K562 (cell line): ENCODE measurements around the gene CILP. TPM values are rescaled to one million over a fixed set of nuclear protein-coding genes. Genes with fewer than 3 reads are reported as not detected.

Experiments used
- ATAC-seq: fragments of 200-7000 bp; cut with Tn5 transposase; 3 replicates; pipeline ENCODE4 v1.9.1; 2020; ENCODE audit warnings: moderate library complexity
- BruUV-seq: library from RNA; stranded (reverse); fragments of 400-500 nt; replicated peaks from 2 replicates; lab custom pipeline; 2021; lab: Mats Ljungman, UMichigan
- CTCF ChIA-PET: fragments of 300-600 bp; formaldehyde crosslinking; extraction: SDS; loops from one replicate; lab custom pipeline; 2021; ENCODE audit warnings: low intra/inter-chr PET ratio; lab: Yijun Ruan, JAX
- POLR2A ChIA-PET: fragments of 300-600, 350-650 bp; sonication (Branson Sonifier 250); formaldehyde crosslinking; extraction: SDS; loops from one replicate; lab custom pipeline; 2021; ENCODE audit warnings: antibody characterized with exemption, inconsistent platforms; lab: Yijun Ruan, JAX
- DNase-seq, 4 experiments: peaks; one replicate each; pipeline versions ENCODE4 v3.0.0 to v3.0.0-alpha.2; 2011 to 2018; ENCODE audit warnings: low spot score in 3 of 4, mixed read lengths in 3 of 4; ENCODE audit errors: extremely low read depth in 1 of 4
- FAIRE-seq: peaks from 2 replicates; lab custom pipeline; 2011; peaks lifted over from hg19 to GRCh38; lab: Jason Lieb, UNC
- H2AFZ ChIP-seq: 2 replicates; pipeline ENCODE4 v1.6.0; 2011; ENCODE audit warnings: low read depth, low read length, control low read depth, inconsistent platforms
- H3K27ac ChIP-seq: fragments of 200-600 bp; 3 replicates; pipeline ENCODE4 v1.8.0; 2011; ENCODE audit warnings: low read depth, mild to moderate bottlenecking, control low read depth, inconsistent platforms, low read length, moderate library complexity, mixed read lengths; ENCODE audit errors: extremely low read depth
- H3K27me3 ChIP-seq, 2 experiments: fragments of 300-600 bp in 1 of 2; 2 replicates in 1 of 2; 3 replicates in 1 of 2; pipeline versions ENCODE4 v1.6.0 to v1.8.0; 2011; ENCODE audit warnings: inconsistent platforms in 2 of 2, low read length in 2 of 2, mild to moderate bottlenecking in 1 of 2, mixed read lengths in 1 of 2, moderate library complexity in 1 of 2; ENCODE audit not compliant: control insufficient read depth in 2 of 2, insufficient read depth in 2 of 2
- H3K36me3 ChIP-seq: fragments of 300-600 bp; 3 replicates; pipeline ENCODE4 v1.8.0; 2011; ENCODE audit warnings: mild to moderate bottlenecking, low read length, inconsistent platforms; ENCODE audit not compliant: control insufficient read depth, insufficient read depth
- H3K4me1 ChIP-seq, 2 experiments: fragments of 200-600 bp in 1 of 2; replicated peaks in 1 of 2; 2 replicates in 1 of 2; 3 replicates in 1 of 2; pipeline versions ENCODE4 v1.5.1 to v1.8.0; 2011; ENCODE audit warnings: inconsistent platforms in 2 of 2, low read length in 2 of 2, mild to moderate bottlenecking in 1 of 2, mixed read lengths in 1 of 2, moderate library complexity in 1 of 2; ENCODE audit not compliant: control insufficient read depth in 2 of 2, insufficient read depth in 2 of 2
- H3K4me2 ChIP-seq: 2 replicates; pipeline ENCODE4 v1.6.1; 2011; ENCODE audit warnings: low read length, control low read depth, inconsistent platforms, mixed read lengths; ENCODE audit not compliant: insufficient read depth
- H3K4me3 ChIP-seq: fragments of 200-600 bp; sonication (generic), shearing (Covaris generic); 2 replicates; pipeline ENCODE4 v1.5.1; 2016; ENCODE audit warnings: control low read depth, inconsistent platforms
- H3K79me2 ChIP-seq: fragments of 200-600 bp; 3 replicates; pipeline ENCODE4 v1.8.0; 2011; ENCODE audit warnings: low read length, inconsistent platforms; ENCODE audit not compliant: control insufficient read depth, insufficient read depth
- H3K9ac ChIP-seq, 2 experiments: 2 replicates each; pipeline versions ENCODE4 v1.6.0 to v1.6.1; 2011; ENCODE audit warnings: low read depth in 2 of 2, low read length in 2 of 2, control low read depth in 1 of 2, inconsistent platforms in 1 of 2, mild to moderate bottlenecking in 1 of 2, mixed read lengths in 1 of 2; ENCODE audit not compliant: insufficient read depth in 1 of 2
- H3K9me1 ChIP-seq: one replicate; pipeline ENCODE4 v1.6.0; 2011; ENCODE audit warnings: inconsistent platforms, mild to moderate bottlenecking, low read length, moderate library complexity; ENCODE audit not compliant: control insufficient read depth, insufficient read depth
- H3K9me3 ChIP-seq: replicated peaks from 2 replicates; pipeline ENCODE4 v1.5.1; 2011; ENCODE audit warnings: low read depth, low read length, inconsistent platforms; ENCODE audit not compliant: control insufficient read depth, insufficient read depth
- H4K20me1 ChIP-seq: replicated peaks from 2 replicates; pipeline ENCODE4 v1.6.1; 2011; ENCODE audit warnings: low read length, inconsistent platforms, mixed read lengths; ENCODE audit not compliant: control insufficient read depth, insufficient read depth
- BRD9 ChIP-seq: fragments of 450-650 bp; IDR thresholded peaks from 2 replicates; pipeline ENCODE4 v1.6.1; 2018; ENCODE audit warnings: low read depth; ENCODE audit not compliant: partially characterized antibody
- GTF2B ChIP-seq: IDR thresholded peaks from 2 replicates; pipeline ENCODE4 v1.6.1; 2011; ENCODE audit not compliant: insufficient read length; ENCODE audit errors: extremely low read depth
- KLF1 ChIP-seq: fragments of 450-650 bp; IDR thresholded peaks from 2 replicates; pipeline ENCODE4 v1.6.1; 2016; ENCODE audit warnings: missing genetic modification characterization, missing compliant biosample characterization
- LARP7 ChIP-seq: fragments of 450-650 bp; IDR thresholded peaks from 2 replicates; pipeline ENCODE4 v1.6.1; 2016
- MEF2A ChIP-seq: IDR thresholded peaks from 2 replicates; pipeline ENCODE4 v1.6.1; 2011; ENCODE audit warnings: low read depth, mild to moderate bottlenecking, low read length, moderate library complexity; ENCODE audit not compliant: control insufficient read depth
- SMAD2 ChIP-seq: fragments of 150-350 bp; IDR thresholded peaks from 2 replicates; pipeline ENCODE4 v1.6.1; 2014; ENCODE audit warnings: low read depth, mild to moderate bottlenecking, low read length
- STAG1 ChIP-seq: sonication (generic); formaldehyde crosslinking; IDR thresholded peaks from 2 replicates; pipeline ENCODE4 v1.5.0; 2020; ENCODE audit warnings: missing genetic modification reagents, borderline replicate concordance
- YBX1 ChIP-seq: fragments of 450-650 bp; IDR thresholded peaks from 2 replicates; pipeline ENCODE4 v1.7.1; 2016; ENCODE audit warnings: mild to moderate bottlenecking
- ZNF134 ChIP-seq: fragments of 250-450 bp; sonication (Bioruptor Pico); conservative IDR thresholded peaks from 2 replicates; pipeline ENCODE4 v1.4.0; 2020
- ZNF785 ChIP-seq: fragments of 250-450 bp; sonication (Bioruptor Pico); IDR thresholded peaks from 2 replicates; pipeline ENCODE4 v1.4.0; 2020; ENCODE audit warnings: mild to moderate bottlenecking
- WGBS: fragments of 100-300 bp; shearing (Covaris generic); methylation state at CpG from one replicate; pipeline ENCODE4 v1.1.6; 2016; ENCODE audit warnings: low coverage, mixed read lengths; ENCODE audit not compliant: insufficient coverage; ENCODE audit errors: missing lambda C conversion rate; 5-methylcytosine and 5-hydroxymethylcytosine counted together
- in situ Hi-C: fragments of 300-500 bp; cut with MboI; formaldehyde crosslinking; loops from 4 replicates; pipeline ENCODE4 v1.15.0; 2018; ENCODE audit warnings: inconsistent platforms, mixed read lengths
- intact Hi-C: fragments of 100-400 bp; cut with micrococcal nuclease; formaldehyde crosslinking; loops from 2 replicates; pipeline ENCODE4 v1.14.2; 2022
- polyA plus RNA-seq, 8 experiments: library from polyadenylated mRNA; depleted of rRNA in 4 of 8; stranded (reverse) in 5 of 8; unstranded in 3 of 8; fragments of >200 nt; fragmentation: Nextera tagmentation in 2 of 8; fragmentation: Illumina TruSeq in 1 of 8; extraction: Ambion mirVana in 2 of 8; extraction: Trizol in 1 of 8; gene quantifications; 2 replicates each; pipeline versions ENCODE4 v1.2.1 to v1.2.3, GENCODE V29; 2011 to 2014; ENCODE audit warnings: inconsistent platforms in 1 of 8, missing spikeins in 1 of 8
- total RNA-seq, 7 experiments: library from RNA; depleted of rRNA in 6 of 7; stranded (reverse); fragments of >200 nt in 6 of 7; fragmentation: Illumina TruSeq in 2 of 7; extraction: Trizol in 2 of 7; gene quantifications; 2 replicates each; pipeline versions ENCODE4 v1.2.1 to v1.2.3, GENCODE V29; 2011 to 2021; ENCODE audit warnings: low replicate concordance in 1 of 7

CILP gene
- total and polyA plus RNA-seq, 9 of the 15 experiments (the other 6 are each of a cell fraction or from before 2014, with no cell fraction given), result 0.03 TPM; not detected in 8

GRCh38 chr15:65177901-65178300, 33.4 kb downstream of the CILP start:
- TF ChIP-seq SMAD2, result no peak
- H3K9me1 ChIP-seq, result no peaks in the 10 kb centered on the region
- FAIRE-seq (no peak), DNase-seq (no peak), ATAC-seq (no peak)
- H3K4me1 ChIP-seq, result peaks cover 2 to 3% of the 10 kb centered on the region in 2 experiments; a peak in 2 of 5 replicates
- WGBS, result 65% methylated on average over 1 of the region's 1 CpG
- no peak overlapping the region for H3K4me2 ChIP-seq
- H3K9ac ChIP-seq, result no peak overlapping the region
- intact Hi-C loops, result no loop called here
- no peaks in the 10 kb centered on the region for H3K9me3 ChIP-seq
- H3K79me2 ChIP-seq, result peaks cover 38% of the 10 kb centered on the region
- no peak overlapping the region for H2AFZ ChIP-seq
- H3K27me3 ChIP-seq, result no peaks in the 10 kb centered on the region
- CTCF ChIA-PET, result no interaction called here
- H3K27ac ChIP-seq, result no peak overlapping the region
- no TSS peak for BruUV-seq
- no peaks in the 10 kb centered on the region for H4K20me1 ChIP-seq
- no peak overlapping the region for H3K4me3 ChIP-seq
- POLR2A ChIA-PET, result interaction anchor here (0.6 to 1.7 kb wide), 2 partner anchors 76 to 127 kb away, joined by 4 read pairs; partner anchors contain the start of gene RNU5B-1
- in situ Hi-C loops, result no loop called here
- peaks cover 82% of the 10 kb centered on the region; the same call in 2 of the 3 replicates for H3K36me3 ChIP-seq

- Histone ChIP-seq H3K9me1 (no peaks in the 10 kb centered on the region), H3K27me3 (no peaks in the 10 kb centered on the region), H3K4me3 (no peak overlapping the region), H3K4me2 (no peak overlapping the region), H3K27ac (no peak overlapping the region), H3K36me3 (peaks cover 85% of the 10 kb centered on the region; the same call in 2 of the 3 replicates), H2AFZ (no peak overlapping the region), H3K4me1 (no peaks in the 10 kb centered on the region), H4K20me1 (no peaks in the 10 kb centered on the region), H3K9me3 (no peaks in the 10 kb centered on the region), H3K79me2 (peaks cover 20% of the 10 kb centered on the region), H3K9ac (no peak overlapping the region)
- in situ Hi-C loops (no loop called here), intact Hi-C loops (no loop called here)
- no TSS peak for BruUV-seq
- FAIRE-seq (no peak), ATAC-seq (no peak), DNase-seq (no peak)
- POLR2A ChIA-PET, result no interaction called here
- CTCF ChIA-PET, result no interaction called here
- TF ChIP-seq ZNF785 (no peak), YBX1 (no peak), KLF1 (tag) (no peak), GTF2B (no peak), LARP7 (no peak), MEF2A (no peak), ZNF134 (CRISPR knock-in tag) (no peak), BRD9 (no peak), STAG1 (CRISPR knock-in tag) (no peak)
These were observed 35.2 kb downstream of the CILP start for GRCh38 chr15:65176056-65176455.
